Measurements from ENCODE around the gene GOSR1.

- TF ChIP-seq POLR2A (IDR thresholded peaks at IDR 0.05; ENCODE audit: low read depth, low read length) (no peak), SPI1 (IDR thresholded peaks at IDR 0.05; ENCODE audit: low read depth, low read length) (no peak)
Observed at GRCh38 chr17:30534938-30535921, 58.0 kb downstream of the GOSR1 start.
